DND-41 (cell line): Measurements from ENCODE around the gene PCDHA10.

Source experiments
- ATAC-seq: fragments of 200-7000 bp; cut with Tn5 transposase; 3 replicates; pipeline ENCODE4 v1.9.1; 2021; ENCODE audit warnings: low read depth; ENCODE audit not compliant: insufficient read depth
- DNase-seq: peaks from one replicate; pipeline ENCODE4 v3.0.0-alpha.2; 2020
- H2AFZ ChIP-seq: 2 replicates; pipeline ENCODE4 v1.6.0; 2012; ENCODE audit warnings: low read depth, low read length
- H3K27ac ChIP-seq: 2 replicates; pipeline ENCODE4 v1.5.1; 2012; ENCODE audit warnings: low read length, inconsistent platforms
- H3K27me3 ChIP-seq: fragments of 200-600 bp; sonication (generic); 2 replicates; pipeline ENCODE4 v1.6.0; 2012; ENCODE audit warnings: low read length, mild to moderate bottlenecking, inconsistent platforms; ENCODE audit not compliant: insufficient read depth, poor library complexity
- H3K36me3 ChIP-seq: 2 replicates; pipeline ENCODE4 v1.5.1; 2012; ENCODE audit warnings: low read length, inconsistent platforms; ENCODE audit not compliant: insufficient read depth
- H3K4me1 ChIP-seq: 2 replicates; pipeline ENCODE4 v1.5.1; 2012; ENCODE audit warnings: mild to moderate bottlenecking, low read length; ENCODE audit not compliant: insufficient read depth
- H3K4me2 ChIP-seq: 2 replicates; pipeline ENCODE4 v1.6.0; 2012; ENCODE audit warnings: mild to moderate bottlenecking, moderate library complexity, low read length, inconsistent platforms; ENCODE audit not compliant: insufficient read depth
- H3K4me3 ChIP-seq, 2 experiments: fragments of 200-600 bp in 1 of 2; shearing (Covaris generic) in 1 of 2; 2 replicates each; pipeline ENCODE4 v1.5.1; 2012 to 2016; ENCODE audit warnings: inconsistent platforms in 2 of 2, low read length in 2 of 2, mild to moderate bottlenecking in 2 of 2, low read depth in 1 of 2, moderate library complexity in 1 of 2
- H3K79me2 ChIP-seq: 2 replicates; pipeline ENCODE4 v1.6.0; 2012; ENCODE audit warnings: low read length, inconsistent platforms; ENCODE audit not compliant: insufficient read depth
- H3K9ac ChIP-seq: 2 replicates; pipeline ENCODE4 v1.6.0; 2012; ENCODE audit warnings: low read depth, mild to moderate bottlenecking, inconsistent platforms, low read length, moderate library complexity
- H3K9me3 ChIP-seq: 2 replicates; pipeline ENCODE4 v1.5.1; 2012; ENCODE audit warnings: low read length, moderate library complexity, mild to moderate bottlenecking, inconsistent platforms; ENCODE audit not compliant: insufficient read depth, severe bottlenecking
- H4K20me1 ChIP-seq: 2 replicates; pipeline ENCODE4 v1.6.0; 2012; ENCODE audit warnings: low read length; ENCODE audit not compliant: insufficient read depth
- CTCF ChIP-seq: IDR thresholded peaks from 2 replicates; pipeline ENCODE4 v1.5.1; 2012; ENCODE audit warnings: borderline replicate concordance, low read length, moderate library complexity, mild to moderate bottlenecking; ENCODE audit not compliant: poor library complexity, severe bottlenecking; ENCODE audit errors: extremely low read depth
- EZH2 ChIP-seq: IDR thresholded peaks from 3 replicates; pipeline ENCODE4 v1.6.1; 2012; ENCODE audit warnings: borderline replicate concordance, low read depth, mild to moderate bottlenecking, moderate library complexity, low read length, inconsistent platforms; ENCODE audit not compliant: severe bottlenecking

The PCDHA10 gene

GRCh38 chr5:140857177-140857986 lies 1.7 kb downstream of the PCDHA10 start:
- TF ChIP-seq EZH2 (no peak), CTCF (no peak)
- Histone ChIP-seq H4K20me1 (no peaks in the 10 kb centered on the region), H3K27ac (no peak overlapping the region), H3K79me2 (no peaks in the 10 kb centered on the region), H3K9me3 (no peaks in the 10 kb centered on the region), H3K4me1 (no peaks in the 10 kb centered on the region), H3K27me3 (no peaks in the 10 kb centered on the region), H3K36me3 (no peaks in the 10 kb centered on the region), H3K4me2 (no peak overlapping the region), H3K4me3 (no peak overlapping the region), H2AFZ (no peak overlapping the region), H3K9ac (no peak overlapping the region)
- ATAC-seq (no peak), DNase-seq (no peak)

- Histone ChIP-seq H3K4me2 (no peak overlapping the region), H3K27me3 (no peaks in the 10 kb centered on the region), H3K36me3 (no peaks in the 10 kb centered on the region), H3K79me2 (no peaks in the 10 kb centered on the region), H3K4me1 (no peaks in the 10 kb centered on the region), H3K9ac (no peak overlapping the region), H2AFZ (no peak overlapping the region), H3K4me3 (no peak overlapping the region), H4K20me1 (no peaks in the 10 kb centered on the region), H3K9me3 (no peaks in the 10 kb centered on the region), H3K27ac (no peak overlapping the region)
- DNase-seq (no peak), ATAC-seq (no peak)
- TF ChIP-seq EZH2: no peak
- no peak for TF ChIP-seq CTCF
Observed at GRCh38 chr5:140857987-140858240, 2.2 kb downstream of the PCDHA10 start.

GRCh38 chr5:140862441-140863295 lies 7.0 kb downstream of the PCDHA10 start:
- no peak for ATAC-seq
- no peak overlapping the region for H3K4me2 ChIP-seq
- no peak overlapping the region for H3K4me3 ChIP-seq
- TF ChIP-seq EZH2 (no peak), CTCF (no peak)
- H3K79me2 ChIP-seq: no peaks in the 10 kb centered on the region
- H3K27ac ChIP-seq: no peak overlapping the region
- no peaks in the 10 kb centered on the region for H3K4me1 ChIP-seq
- H2AFZ ChIP-seq: no peak overlapping the region
- H3K27me3 ChIP-seq: peaks cover 3% of the 10 kb centered on the region
- no peak for DNase-seq
- H4K20me1 ChIP-seq: no peaks in the 10 kb centered on the region
- no peak overlapping the region for H3K9ac ChIP-seq
- no peaks in the 10 kb centered on the region for H3K9me3 ChIP-seq
- H3K36me3 ChIP-seq: no peaks in the 10 kb centered on the region
